Cardiac septum (tissue), 1 donor: ENCODE results near the gene TMEM53. TPM values are rescaled to one million over a fixed set of nuclear protein-coding genes. Genes with fewer than 3 reads are reported as not detected.
A peak's percentile ranks its signal among the peaks of the same experiment; 100 is the strongest.

ENCODE experiments used
- DNase-seq: peaks from one replicate; pipeline ENCODE4 v3.0.0-alpha.2; 2020; ENCODE audit warnings: low spot score
- intact Hi-C: fragments of 100-400 bp; cut with DNase I; formaldehyde crosslinking; loops from one replicate; pipeline ENCODE4 v1.14.0; 2022
- total RNA-seq: library from RNA; stranded (reverse); fragmentation: NEBNext Ultra II Directional; extraction: Animal tissue kit (Norgen Biotek cat#: 25700); gene quantifications from one replicate; pipeline ENCODE4 v1.2.1, GENCODE V29; 2021
- donor health status: DM: no; HTN: no; CAD: no.

The TMEM53 gene
- total RNA-seq, 1 donor from 2014 or later, result 9.8 TPM

DNA sequence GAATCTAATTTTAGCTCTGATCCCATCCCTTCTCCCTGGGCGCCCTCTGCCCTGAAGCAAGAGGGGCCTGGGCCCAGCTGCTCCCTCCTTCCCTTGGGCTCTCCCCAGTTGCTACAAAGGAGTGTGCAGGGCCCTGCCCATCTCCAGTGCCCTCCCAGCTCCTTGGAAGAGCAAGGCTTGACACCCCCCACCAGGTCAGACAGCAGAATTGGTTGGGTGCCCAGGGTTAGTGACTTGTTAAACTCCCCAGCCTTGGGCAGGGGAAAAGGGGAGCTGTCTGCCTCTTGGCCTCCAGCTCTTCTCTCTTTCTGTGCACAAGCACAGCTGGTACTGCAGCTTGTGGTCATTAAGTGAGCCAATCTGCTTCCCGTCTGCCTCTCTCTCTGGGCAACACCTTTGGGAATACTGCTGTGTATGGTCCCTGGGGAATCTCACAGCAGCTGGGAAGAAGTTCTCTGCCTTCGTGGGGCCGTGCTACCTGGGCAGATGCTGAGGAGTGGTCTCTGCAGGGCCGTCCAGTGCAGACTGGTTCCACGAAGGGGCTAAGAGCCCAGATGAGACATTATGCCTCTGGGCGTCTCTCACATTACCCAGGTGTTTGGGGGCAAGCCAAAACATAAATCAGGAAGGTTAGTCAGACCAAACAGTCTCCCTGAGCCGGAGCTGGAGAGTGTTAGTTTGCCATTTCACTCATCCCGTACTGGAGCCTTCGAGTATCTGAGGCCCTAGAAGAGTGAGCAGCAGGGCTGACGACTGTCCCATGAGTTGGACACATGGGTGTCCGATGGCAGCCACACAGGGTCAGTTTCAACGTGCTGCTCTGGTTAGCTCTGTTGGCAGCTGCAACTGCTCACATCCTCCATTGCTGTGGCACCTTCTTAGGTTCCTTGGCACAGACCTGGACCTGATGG is 37.3 kb downstream of the TMEM53 start:
- intact Hi-C loops, result no loop called here
- DNase-seq, result no peak

DNA sequence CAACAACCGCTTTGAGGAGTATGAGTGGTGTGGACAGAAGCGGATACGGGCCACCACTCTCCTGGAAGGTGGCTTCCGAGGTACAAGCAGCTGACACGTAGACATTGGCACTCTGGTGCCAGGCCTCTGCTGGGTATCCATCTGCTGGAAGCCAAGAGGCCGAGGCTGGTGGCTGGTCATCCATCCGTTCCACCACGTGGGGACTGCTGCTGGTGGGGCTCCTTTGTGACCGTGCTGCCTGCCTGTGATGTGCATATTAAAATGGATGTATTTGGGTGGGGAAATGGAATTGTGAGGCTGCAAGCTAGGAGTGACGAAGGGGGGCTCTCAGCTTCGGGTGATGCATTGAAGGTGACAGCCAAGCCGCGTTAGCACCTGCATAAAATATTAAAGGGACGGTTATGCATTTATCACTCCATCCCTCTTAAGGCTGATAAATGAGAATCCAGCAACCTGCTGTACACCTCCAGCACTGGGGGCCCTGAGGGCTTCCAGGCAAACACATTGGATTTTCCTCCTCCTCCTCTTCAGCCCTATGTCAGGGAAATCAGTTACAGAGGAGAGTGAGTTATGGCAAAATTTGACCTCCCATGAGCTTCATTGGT is 38.1 kb downstream of the TMEM53 start:
- intact Hi-C loops, result no loop called here
- no peak for DNase-seq

DNA sequence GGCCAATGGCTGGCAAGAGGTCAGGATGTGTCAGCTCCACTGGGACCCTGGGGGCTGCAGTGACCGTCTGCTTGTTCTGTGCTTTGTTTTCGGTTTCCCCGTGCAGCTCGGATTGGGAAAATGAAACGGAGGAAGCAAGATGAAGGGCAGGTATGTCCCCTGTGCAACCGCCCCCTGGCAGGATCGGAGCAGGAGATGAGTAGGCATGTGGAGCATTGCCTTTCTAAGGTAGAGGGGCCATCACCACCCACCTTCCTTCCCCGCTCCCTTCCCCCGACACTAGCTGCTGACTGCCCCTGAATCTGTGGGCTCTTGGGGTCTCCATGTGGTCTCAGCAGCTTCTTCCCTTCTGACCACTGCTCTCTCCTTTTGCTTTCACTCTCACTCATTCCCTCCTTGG is 38.8 kb downstream of the TMEM53 start:
- no peak for DNase-seq
- intact Hi-C loops, result no loop called here

DNA sequence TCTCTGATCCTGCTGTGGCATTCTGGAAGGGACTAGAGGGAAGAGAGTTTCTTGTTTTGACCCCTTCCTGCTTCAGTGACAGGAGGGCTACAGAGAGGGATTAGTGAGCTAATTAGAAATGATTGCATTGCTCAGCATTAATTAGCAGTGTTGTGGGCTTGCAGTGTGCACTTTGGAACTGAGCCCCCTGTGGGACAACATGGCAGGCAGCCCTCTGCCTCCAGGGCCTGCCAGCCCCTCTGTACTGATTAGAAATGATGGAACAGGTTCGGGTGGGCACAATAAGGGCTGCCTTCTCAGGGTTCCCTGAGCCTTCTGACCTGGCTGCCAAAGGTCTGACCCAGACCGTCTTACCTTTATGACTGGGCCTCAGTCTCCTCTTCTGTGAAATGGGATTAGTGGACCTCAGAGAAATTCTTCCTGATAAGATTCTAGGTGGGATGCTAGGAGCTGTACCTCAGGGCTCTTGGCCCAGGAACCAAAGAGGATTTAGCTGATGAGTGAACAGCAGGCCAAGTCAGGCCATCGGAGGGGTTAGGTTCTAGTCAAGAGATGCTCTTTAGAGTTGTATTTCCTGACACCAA is 39.6 kb downstream of the TMEM53 start:
- DNase-seq, result no peak
- intact Hi-C loops, result loop anchor here (5.0 kb wide), 1 partner anchor 422 kb away; the partner anchor contains the start of gene DMAP1

DNA sequence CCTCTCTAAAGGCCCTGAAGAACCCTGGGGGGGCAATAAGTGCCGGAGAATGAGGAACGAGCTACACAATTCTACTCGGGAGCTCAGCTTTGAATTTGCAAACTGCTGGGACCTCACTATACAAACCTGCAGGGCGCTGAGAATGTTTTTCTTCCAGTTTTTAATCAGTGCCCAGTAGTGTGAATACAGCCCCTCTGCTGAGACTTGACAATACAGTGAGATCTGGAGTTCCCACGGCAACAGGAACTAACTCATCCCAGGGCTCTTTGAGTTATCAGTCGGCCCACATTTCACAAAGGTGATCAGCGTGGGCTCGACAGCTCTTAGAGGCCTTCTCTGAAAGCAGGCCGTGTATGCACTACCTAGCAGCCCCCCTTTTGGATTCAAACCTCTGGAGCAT is 41.7 kb downstream of the TMEM53 start:
- intact Hi-C loops, result loop anchor here (5.0 kb wide), 1 partner anchor 420 kb away; the partner anchor contains the start of gene DMAP1
- no peak for DNase-seq

DNA sequence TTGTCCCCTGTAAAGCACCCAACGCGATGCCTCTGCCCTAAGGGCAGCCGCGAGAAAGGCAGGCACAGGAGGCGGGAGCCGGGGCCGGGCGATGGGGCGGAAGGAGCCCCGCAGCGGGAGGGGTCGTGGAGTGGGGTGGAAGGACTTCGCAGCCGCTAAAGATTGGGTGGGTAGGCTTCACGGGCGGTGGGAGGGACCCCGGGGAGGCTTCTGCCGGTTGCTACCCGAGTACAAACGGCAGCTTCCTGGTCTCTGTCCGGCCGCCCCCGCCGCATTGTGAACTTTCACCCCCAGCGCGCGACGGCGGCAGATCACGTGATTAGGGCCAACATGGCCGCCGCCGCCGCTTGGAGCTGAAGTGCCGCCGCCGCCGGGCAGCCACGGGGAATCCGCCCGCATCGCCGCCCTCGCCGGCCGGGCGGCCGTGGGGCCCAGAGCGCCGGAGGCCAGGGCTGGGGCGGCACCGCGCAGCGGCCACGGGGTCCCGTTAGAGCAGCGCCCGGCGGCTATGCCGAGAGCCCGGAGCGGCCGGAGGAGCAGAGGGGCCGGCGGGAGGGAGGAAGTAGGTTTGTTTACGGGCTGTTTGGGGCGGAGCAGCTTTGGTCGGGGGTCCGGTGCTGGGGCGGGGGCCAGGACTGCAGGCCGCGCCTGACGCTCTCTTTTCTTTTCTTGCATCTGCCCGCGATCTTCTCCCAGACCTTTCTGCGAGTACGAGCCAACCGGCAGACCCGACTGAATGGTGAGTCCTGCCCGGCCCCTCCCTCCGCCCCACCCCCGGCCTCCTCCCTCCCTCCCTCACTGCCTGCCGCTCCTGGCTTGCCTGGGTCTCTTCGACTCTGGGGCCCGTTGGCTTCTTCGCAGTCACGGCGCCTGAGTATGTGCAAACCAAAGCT is 42.4 kb downstream of the TMEM53 start:
- intact Hi-C loops, result loop anchor here (5.0 kb wide), 1 partner anchor 420 kb away; the partner anchor contains the start of gene DMAP1
- peak; percentile 95 for DNase-seq

DNA sequence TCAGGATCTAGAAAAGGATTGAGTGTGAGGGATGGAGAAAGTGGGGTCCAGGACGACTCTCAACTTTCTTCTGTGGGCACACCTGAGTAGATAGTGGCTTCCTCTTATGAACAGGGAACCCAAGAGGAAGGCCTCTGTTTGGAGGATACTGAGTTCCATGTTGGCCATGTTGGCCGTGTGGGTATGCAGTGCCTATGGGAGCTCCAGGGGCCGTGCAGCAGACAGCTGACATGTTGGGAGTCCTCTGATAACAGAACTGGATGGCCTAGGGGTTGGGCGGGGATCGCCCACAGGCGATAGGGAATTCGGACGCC is 43.0 kb downstream of the TMEM53 start:
- DNase-seq, result no peak
- intact Hi-C loops, result loop anchor here (5.0 kb wide), 1 partner anchor 419 kb away; the partner anchor contains the start of gene DMAP1

DNA sequence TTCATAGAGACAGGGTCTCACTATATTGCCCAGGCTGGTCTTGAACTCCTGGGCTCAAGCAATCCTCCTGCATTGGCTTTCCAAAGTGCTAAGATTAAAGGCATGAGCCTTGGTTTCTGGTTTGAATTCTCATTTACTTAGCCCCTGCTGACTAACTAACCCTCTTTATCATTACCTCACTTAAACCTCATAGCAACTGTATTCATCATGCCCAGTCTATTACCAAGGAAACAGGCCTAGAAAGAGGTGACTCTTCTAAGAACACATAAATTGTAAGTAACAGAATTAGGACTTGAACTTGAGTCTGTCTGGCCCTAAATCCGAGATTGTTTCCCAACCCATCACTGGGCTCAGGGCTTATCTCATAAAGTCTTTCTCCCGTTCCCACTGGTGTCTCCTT is 44.2 kb downstream of the TMEM53 start:
- intact Hi-C loops, result loop anchor here (5.0 kb wide), 1 partner anchor 418 kb away; the partner anchor contains the start of gene DMAP1
- DNase-seq, result no peak

DNA sequence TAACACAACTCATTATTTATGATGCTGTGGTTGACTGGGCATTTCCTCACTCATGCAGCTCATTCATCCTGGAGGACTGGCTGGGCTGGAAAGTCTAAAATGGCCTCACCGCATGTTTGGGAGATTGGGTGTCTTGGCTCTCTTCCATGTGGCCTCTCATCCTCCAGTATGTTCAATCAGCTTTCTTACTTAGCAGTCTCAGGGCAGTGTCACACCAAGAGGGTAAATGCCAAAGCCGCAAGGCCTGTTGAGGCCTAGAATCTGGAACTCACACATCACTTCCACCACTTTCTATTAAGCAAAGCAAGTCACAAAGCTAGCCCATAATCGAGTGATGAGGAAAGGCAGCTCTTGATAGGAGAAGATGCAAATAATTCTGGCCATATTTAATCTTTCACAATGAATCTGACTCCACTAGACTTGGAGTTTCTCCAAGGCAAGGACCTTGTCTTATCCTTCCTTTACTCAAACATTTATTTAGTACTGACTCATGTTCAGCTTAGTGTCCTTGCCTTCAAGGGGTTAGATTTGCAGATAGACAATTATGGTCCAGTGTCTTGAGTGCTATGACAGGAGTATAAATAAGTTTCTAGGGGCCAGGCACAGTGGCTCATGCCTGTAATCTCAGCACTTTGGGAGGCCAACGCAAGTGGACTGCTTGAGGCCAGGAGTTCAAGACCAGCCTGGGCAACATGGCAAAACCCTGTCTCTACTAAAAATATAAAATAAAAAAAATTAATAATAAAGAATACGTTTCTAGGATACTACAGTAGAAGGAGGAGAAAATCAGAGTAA is 45.1 kb downstream of the TMEM53 start:
- intact Hi-C loops, result no loop called here
- DNase-seq, result no peak

DNA sequence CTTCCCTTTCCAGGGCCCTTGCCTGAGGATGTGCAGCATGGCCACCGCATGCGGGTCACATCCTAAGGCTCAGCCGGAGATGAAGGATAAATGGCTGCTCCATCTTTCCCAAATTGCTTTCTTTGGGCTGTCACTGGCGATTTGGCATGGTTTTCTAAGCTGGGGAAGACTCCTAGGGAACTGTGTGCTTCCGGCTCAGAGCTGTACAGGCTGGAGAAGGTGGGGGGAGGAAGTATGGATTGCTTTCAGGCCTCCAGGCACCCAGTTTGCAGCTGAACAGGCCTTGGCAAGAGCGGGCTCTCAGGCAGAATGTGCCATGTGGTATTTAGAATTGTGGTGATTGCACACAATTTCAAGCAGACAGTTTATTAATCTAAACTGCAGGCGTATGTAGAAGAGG is 48.9 kb downstream of the TMEM53 start:
- intact Hi-C loops, result no loop called here
- no peak for DNase-seq

DNA sequence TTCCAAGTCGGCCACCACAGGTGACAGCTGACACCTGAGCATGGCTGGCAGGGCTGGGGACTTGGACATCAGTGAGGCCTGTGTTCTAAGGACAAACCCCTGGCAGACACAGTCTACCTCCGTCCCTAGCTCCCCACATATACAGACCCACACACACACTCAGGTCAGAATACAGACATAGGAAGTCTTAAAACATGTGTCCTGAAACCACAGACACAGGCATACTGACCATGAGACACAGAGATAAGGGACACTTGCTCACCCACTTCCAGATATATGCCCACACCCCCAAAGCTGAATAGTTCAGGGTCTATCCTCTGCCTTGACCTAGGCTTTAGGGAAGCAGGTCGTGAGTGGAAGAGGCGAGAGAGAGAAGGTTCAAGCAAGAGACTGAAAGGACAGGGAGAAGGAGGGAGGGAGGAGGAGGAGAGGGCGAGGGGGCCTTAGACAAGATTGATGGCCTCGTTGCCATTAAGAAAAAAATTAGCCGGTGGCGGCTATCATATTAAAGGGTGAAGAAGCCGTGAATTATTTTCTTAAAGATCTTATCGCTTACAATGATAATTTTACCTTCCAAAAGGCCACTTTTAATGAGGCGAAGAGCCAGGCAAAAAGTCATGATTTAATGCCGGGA is 49.9 kb downstream of the TMEM53 start:
- no peak for DNase-seq
- intact Hi-C loops, result no loop called here

DNA sequence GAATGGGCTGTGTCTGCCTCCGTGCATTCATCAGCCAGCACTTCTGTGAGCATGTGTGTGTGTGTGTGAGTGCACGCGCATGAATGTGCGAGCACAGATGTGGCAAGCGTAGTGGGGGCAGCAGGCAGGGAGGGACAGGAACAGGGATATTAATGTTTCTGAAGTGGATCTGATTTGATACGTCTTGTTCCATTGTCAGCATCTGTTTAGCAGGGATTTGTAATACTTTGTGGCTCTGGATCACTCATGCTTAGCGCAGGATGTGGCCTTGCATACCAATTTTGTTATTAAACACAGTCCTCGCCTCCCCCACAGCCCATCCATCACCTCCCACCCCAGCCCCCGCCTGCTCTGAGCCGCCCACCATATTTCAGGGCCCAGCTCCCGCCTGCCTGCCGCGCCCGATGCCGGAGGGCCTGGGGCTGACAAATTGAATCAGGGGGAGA is 52.4 kb downstream of the TMEM53 start:
- intact Hi-C loops, result no loop called here
- no peak for DNase-seq

DNA sequence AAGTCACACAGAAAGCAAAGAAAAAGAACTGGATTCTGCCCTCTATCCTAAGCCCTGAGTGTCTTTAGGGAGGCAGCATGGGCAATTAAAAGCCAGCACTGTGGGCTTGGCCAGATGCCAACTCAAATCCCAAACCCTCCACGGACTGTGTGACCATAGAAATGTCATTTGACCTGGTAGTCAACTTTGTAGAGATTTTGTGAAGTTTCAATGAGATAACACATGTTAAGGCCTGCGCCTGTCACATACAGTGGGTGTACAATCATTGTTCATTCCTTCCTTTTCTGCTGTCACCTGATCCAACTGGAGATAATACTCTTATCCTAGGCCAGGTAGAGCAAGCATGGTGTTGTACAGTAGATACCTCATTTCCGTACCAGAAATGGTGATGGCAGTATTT is 54.2 kb downstream of the TMEM53 start:
- no peak for DNase-seq
- intact Hi-C loops, result no loop called here

DNA sequence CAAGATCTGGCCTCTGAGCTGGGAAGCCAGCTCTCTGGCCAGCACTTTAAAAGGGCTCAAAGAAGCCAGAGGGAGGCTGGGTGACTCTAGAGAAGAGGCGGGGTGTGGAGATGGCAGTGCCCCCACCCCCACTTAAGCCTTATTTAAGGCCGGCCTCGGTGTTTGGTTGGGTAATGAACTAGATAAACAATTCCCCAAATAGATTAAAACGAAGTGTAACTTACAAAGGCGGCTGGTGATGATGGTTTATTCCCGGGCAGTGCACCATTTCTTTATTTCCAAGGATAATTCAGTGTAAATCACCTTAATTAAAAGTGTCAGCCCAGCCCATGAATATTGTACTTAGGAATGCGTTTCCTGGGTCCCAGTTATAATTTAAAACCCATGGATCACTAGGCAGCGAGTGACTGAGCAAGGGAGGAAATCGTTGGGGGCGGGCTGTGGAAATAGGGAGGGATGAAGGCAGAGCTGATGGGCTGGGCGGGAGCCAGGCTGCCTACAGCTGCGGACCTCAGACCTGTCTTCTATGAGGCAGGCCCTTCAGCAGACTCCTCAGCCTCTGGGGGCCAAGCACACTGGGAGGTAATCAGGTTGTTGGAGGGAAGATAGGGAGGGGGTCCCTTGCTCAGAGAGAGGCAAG is 54.9 kb downstream of the TMEM53 start:
- no peak for DNase-seq
- intact Hi-C loops, result no loop called here

DNA sequence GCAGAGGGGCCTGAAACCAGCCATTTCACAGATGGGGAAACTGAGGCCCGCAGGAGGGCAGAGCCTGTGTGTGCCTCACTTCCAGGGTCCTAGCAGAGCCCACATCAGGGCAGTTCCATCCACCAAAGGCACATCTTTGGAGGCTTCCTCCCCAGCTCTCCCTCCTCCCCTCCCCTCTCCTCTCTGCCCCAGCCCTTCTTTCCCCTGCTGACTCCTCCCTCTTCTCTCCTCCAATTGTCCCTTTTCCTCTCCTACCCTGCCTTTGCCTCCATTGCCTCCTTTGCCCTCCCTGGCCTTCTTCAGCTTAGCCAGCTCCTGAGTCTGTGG is 56.6 kb downstream of the TMEM53 start:
- no peak for DNase-seq
- intact Hi-C loops, result no loop called here

DNA sequence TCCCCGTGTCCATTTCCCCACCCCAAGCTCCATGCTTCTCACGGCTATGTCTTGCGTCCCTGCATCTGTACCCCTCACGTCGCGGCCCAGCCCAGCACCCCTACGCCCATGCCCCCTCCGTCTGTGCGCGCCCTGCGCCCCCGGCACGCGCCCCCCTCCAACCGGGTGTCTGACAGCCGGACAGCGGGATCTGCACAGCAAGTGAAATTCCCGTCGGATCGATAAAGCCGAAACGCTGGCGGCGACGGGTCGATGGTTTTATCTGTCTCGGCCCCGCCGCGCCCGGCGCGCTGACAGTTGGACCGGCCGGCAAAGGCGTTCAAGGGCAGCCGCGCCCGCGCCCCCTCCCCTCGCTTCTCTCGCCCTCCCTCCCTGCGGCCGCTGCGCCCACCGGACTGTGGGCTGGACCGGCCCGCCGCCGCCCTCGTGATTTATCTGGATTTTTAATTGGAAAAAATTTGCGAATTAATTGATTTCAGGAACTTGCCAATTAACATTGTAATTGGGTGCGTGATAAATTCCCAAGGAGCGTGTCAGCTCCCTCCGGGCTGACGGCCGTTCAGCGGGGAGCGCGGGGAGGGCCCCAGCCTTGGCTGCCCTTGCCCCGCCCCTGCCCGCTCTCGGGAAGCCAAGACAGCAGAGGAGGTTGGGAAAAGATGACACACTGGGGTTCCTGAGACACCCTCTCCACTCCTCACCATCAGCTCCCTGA is 57.1 kb downstream of the TMEM53 start:
- intact Hi-C loops, result no loop called here
- DNase-seq, result no peak

DNA sequence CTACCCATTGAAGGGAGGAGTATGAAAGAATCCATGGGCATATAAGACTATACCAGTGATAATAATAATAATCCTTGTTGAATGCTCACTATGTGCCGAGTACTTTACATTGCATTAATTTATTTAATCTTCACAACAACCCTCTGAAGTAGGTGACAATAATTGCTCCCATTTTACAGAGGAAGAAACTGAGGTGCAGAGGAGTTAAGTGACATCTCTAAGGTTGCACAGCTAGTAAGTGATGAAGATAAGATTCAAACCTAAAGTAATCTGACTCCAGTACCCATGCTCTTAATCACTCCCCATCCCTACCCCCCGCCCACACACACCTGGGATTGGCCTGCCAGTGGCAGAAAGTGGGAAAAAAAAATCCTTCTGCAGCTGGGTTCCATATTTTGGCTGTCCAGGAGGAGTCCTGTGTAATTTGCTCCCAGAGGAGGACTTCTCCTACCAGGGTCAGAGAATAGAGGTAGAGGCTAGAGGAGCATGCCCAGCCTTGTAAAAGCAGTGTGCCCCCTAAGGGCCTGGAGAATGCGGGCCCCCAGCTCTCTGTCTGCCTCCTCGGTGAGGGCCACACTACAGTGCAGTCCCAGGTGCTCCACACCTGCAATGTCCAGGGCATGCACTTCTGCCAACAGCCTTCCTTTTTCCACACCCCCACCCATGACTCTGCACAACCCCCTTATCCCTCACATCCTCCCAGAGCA is 57.8 kb downstream of the TMEM53 start:
- intact Hi-C loops, result no loop called here

More for the DNA sequence above, 57.8 kb downstream of the TMEM53 start:
- no peak for DNase-seq
